Lung (tissue), 12 donors: ENCODE results near the gene DNAH9. TPM values are rescaled to one million over a fixed set of nuclear protein-coding genes. Genes with fewer than 3 reads are reported as not detected.
A peak's percentile ranks its signal among the peaks of the same experiment; 100 is the strongest.

ENCODE experiments used
- ATAC-seq: fragments of 200-7000 bp; cut with Tn5 transposase; one replicate; pipeline ENCODE4 v1.9.1; 2020; ENCODE audit warnings: moderate number of reproducible peaks; ENCODE audit not compliant: insufficient read depth, low FRiP score
- DNase-seq, 3 donors: peaks; one replicate each; pipeline ENCODE4 v3.0.0-alpha.2; 2013 to 2017
- H3K27ac ChIP-seq, 2 donors: one replicate each; pipeline ENCODE4 v1.5.1; 2013; ENCODE audit warnings: mild to moderate bottlenecking in 2 of 2, moderate library complexity in 2 of 2, control low read depth in 1 of 2, inconsistent platforms in 1 of 2, low read depth in 1 of 2, low read length in 1 of 2
- H3K27me3 ChIP-seq, 3 donors: one replicate each; pipeline ENCODE4 v1.5.1; 2013; ENCODE audit warnings: low read length in 2 of 3; ENCODE audit not compliant: control insufficient read depth in 3 of 3, insufficient read depth in 3 of 3
- H3K36me3 ChIP-seq, 4 donors: one replicate each; pipeline ENCODE4 v1.5.1; 2013; ENCODE audit warnings: low read length in 4 of 4, mild to moderate bottlenecking in 1 of 4, moderate library complexity in 1 of 4; ENCODE audit not compliant: control insufficient read depth in 4 of 4, insufficient read depth in 4 of 4
- H3K4me1 ChIP-seq, 5 donors: one replicate each; pipeline ENCODE4 v1.5.1; 2013; ENCODE audit warnings: low read length in 5 of 5, mild to moderate bottlenecking in 2 of 5, moderate library complexity in 1 of 5; ENCODE audit not compliant: control insufficient read depth in 5 of 5, insufficient read depth in 5 of 5
- H3K4me3 ChIP-seq: one replicate; pipeline ENCODE4 v1.5.1; 2013; ENCODE audit warnings: mild to moderate bottlenecking, control low read depth, moderate library complexity
- H3K9ac ChIP-seq, 2 donors: one replicate each; pipeline ENCODE4 v1.5.1; 2013; ENCODE audit warnings: low read length in 2 of 2, control low read depth in 1 of 2; ENCODE audit not compliant: insufficient read depth in 1 of 2
- H3K9me3 ChIP-seq, 4 donors: one replicate each; pipeline ENCODE4 v1.5.1; 2013; ENCODE audit warnings: low read length in 3 of 4, mild to moderate bottlenecking in 1 of 4, moderate library complexity in 1 of 4; ENCODE audit not compliant: control insufficient read depth in 4 of 4, insufficient read depth in 3 of 4
- CTCF ChIP-seq: IDR thresholded peaks from 2 replicates; pipeline ENCODE4 v1.5.1; 2012; ENCODE audit warnings: mild to moderate bottlenecking; ENCODE audit errors: control extremely low read depth, extremely low read depth
- WGBS, 2 donors: extraction: QIAGEN DNeasy Blood & Tissue Kit; methylation state at CpG; one replicate each; pipeline ENCODE4 v1.1.7; 2013; 5-methylcytosine and 5-hydroxymethylcytosine counted together
- polyA plus RNA-seq, 2 donors: library from polyadenylated mRNA; stranded (reverse); fragments of 200-250 nt; gene quantifications; one replicate each; pipeline ENCODE4 v1.2.1, GENCODE V29; 2013
- total RNA-seq, 2 donors: library from RNA; depleted of rRNA in 1 of 2; stranded (reverse); fragments of >200 nt in 1 of 2; gene quantifications; one replicate each; pipeline ENCODE4 v1.2.1, GENCODE V29; 2014 to 2021
- donor health status: control.
- donor health status: control.
- donor health status: Bipolar disorder and iron deficiency.
- donor health status: healthy.
- donor health status: DM: yes; HTN: yes; CAD: no.

DNAH9 gene
- total and polyA plus RNA-seq, 4 donors, result 4.0 to 36.1 (median 20.9) TPM

GRCh38 chr17:11565591-11565990, 32.7 kb upstream of the DNAH9 start:
- H3K9me3 ChIP-seq, result no peaks in the 10 kb centered on the region
- 71 to 73% methylated on average over 4 of the region's 4 CpGs for WGBS, 2 donors
- H3K27me3 ChIP-seq, result no peaks in the 10 kb centered on the region
- H3K4me1 ChIP-seq, result no peaks in the 10 kb centered on the region
- H3K4me3 ChIP-seq, result no peak overlapping the region
- H3K36me3 ChIP-seq, result no peaks in the 10 kb centered on the region
- H3K9ac ChIP-seq, result no peak overlapping the region
- ATAC-seq, result no peak
- H3K27ac ChIP-seq, result no peak overlapping the region
- DNase-seq, result no peak
- TF ChIP-seq CTCF, result no peak

- Histone ChIP-seq H3K27me3 (no peaks in the 10 kb centered on the region), H3K27ac (no peak overlapping the region), H3K36me3 (no peaks in the 10 kb centered on the region), H3K4me3 (no peak overlapping the region), H3K9me3 (peaks cover 0 to 12% (median 4%) of the 10 kb centered on the region in 4 donors), H3K9ac (no peak overlapping the region), H3K4me1 (no peaks in the 10 kb centered on the region)
- no peak for DNase-seq
- ATAC-seq, result no peak
- 80% methylated on average over 3 of the region's 3 CpGs for WGBS, 2 donors
- TF ChIP-seq CTCF, result no peak
Measured at GRCh38 chr17:11578998-11579397, 19.3 kb upstream of the DNAH9 start.

GRCh38 chr17:11580677-11581076, 17.6 kb upstream of the DNAH9 start:
- ATAC-seq, result no peak
- H3K9me3 ChIP-seq, result peaks cover 0 to 12% (median 4%) of the 10 kb centered on the region in 4 donors
- H3K4me3 ChIP-seq, result no peak overlapping the region
- H3K9ac ChIP-seq, result no peak overlapping the region
- no peak for DNase-seq
- no peaks in the 10 kb centered on the region for H3K36me3 ChIP-seq
- H3K27me3 ChIP-seq, result no peaks in the 10 kb centered on the region
- no peaks in the 10 kb centered on the region for H3K4me1 ChIP-seq
- 83 to 88% methylated on average over 3 of the region's 3 CpGs for WGBS, 2 donors
- H3K27ac ChIP-seq, result no peak overlapping the region
- no peak for TF ChIP-seq CTCF

- Histone ChIP-seq H3K27ac (no peak overlapping the region), H3K4me3 (no peak overlapping the region), H3K36me3 (no peaks in the 10 kb centered on the region), H3K4me1 (no peaks in the 10 kb centered on the region), H3K27me3 (no peaks in the 10 kb centered on the region), H3K9ac (no peak overlapping the region), H3K9me3 (peaks cover 0 to 12% (median 4%) of the 10 kb centered on the region in 4 donors)
- DNase-seq (no peak), ATAC-seq (peak; percentile 6)
- no peak for TF ChIP-seq CTCF
- WGBS, 2 donors, result 87 to 92% methylated on average over 5 of the region's 5 CpGs
Measured at GRCh38 chr17:11582217-11582616, 16.1 kb upstream of the DNAH9 start.
